Fibroblast of lung (primary cell): ENCODE data around the gene CCDC47. TPM values are rescaled to one million over a fixed set of nuclear protein-coding genes. Genes with fewer than 3 reads are reported as not detected.
A peak's percentile ranks its signal among the peaks of the same experiment; 100 is the strongest.

Source experiments
- DNase-seq, 2 donors: peaks; one replicate each; pipeline versions ENCODE4 v3.0.0 to v3.0.0-alpha.2; 2010; ENCODE audit warnings: low read depth in 2 of 2
- H2AFZ ChIP-seq: 2 replicates; pipeline ENCODE4 v1.5.1; 2012; ENCODE audit warnings: low read length, control low read depth, inconsistent platforms
- H3K27ac ChIP-seq: 2 replicates; pipeline ENCODE4 v1.5.1; 2011; ENCODE audit warnings: low read length, control low read depth; ENCODE audit not compliant: insufficient read depth
- H3K27me3 ChIP-seq: 2 replicates; pipeline ENCODE4 v1.5.1; 2011; ENCODE audit warnings: mild to moderate bottlenecking, low read length; ENCODE audit not compliant: control insufficient read depth, insufficient read depth
- H3K36me3 ChIP-seq: 2 replicates; pipeline ENCODE4 v1.5.1; 2011; ENCODE audit warnings: low read length; ENCODE audit not compliant: control insufficient read depth, insufficient read depth
- H3K4me1 ChIP-seq: 2 replicates; pipeline ENCODE4 v1.5.1; 2011; ENCODE audit warnings: low read length; ENCODE audit not compliant: control insufficient read depth, insufficient read depth; ENCODE audit errors: extremely low read depth
- H3K4me2 ChIP-seq: 2 replicates; pipeline ENCODE4 v1.5.1; 2011; ENCODE audit warnings: low read length, control low read depth; ENCODE audit not compliant: insufficient read depth; ENCODE audit errors: extremely low read depth
- H3K4me3 ChIP-seq, 4 experiments: fragments of 200-600 bp in 1 of 4; sonication (generic) in 1 of 4; replicated peaks in 1 of 4; 2 replicates each; pipeline ENCODE4 v1.5.1; 2011 to 2016; ENCODE audit warnings: low read length in 4 of 4, low read depth in 3 of 4, mild to moderate bottlenecking in 3 of 4, control low read depth in 2 of 4, inconsistent platforms in 1 of 4, mixed read lengths in 1 of 4; ENCODE audit not compliant: insufficient read depth in 1 of 4; ENCODE audit errors: control extremely low read depth in 1 of 4
- H3K79me2 ChIP-seq: 2 replicates; pipeline ENCODE4 v1.5.1; 2012; ENCODE audit warnings: mild to moderate bottlenecking, low read length, inconsistent platforms; ENCODE audit not compliant: control insufficient read depth, insufficient read depth
- H3K9ac ChIP-seq: 2 replicates; pipeline ENCODE4 v1.5.1; 2011; ENCODE audit warnings: mild to moderate bottlenecking, low read length, control low read depth; ENCODE audit not compliant: insufficient read depth
- H3K9me3 ChIP-seq: 2 replicates; pipeline ENCODE4 v1.5.1; 2012; ENCODE audit warnings: low read depth, low read length; ENCODE audit not compliant: control insufficient read depth, insufficient read depth
- H4K20me1 ChIP-seq: 2 replicates; pipeline ENCODE4 v1.5.1; 2011; ENCODE audit warnings: low read length; ENCODE audit not compliant: control insufficient read depth, insufficient read depth; ENCODE audit errors: extremely low read depth
- EZH2 ChIP-seq: IDR thresholded peaks from 2 replicates; pipeline ENCODE4 v1.5.1; 2012; ENCODE audit warnings: low read length, control low read depth, mild to moderate bottlenecking; ENCODE audit errors: missing control alignments
- polyA plus RNA-seq, 2 donors: library from polyadenylated mRNA; depleted of rRNA in 1 of 2; stranded (reverse) in 1 of 2; unstranded in 1 of 2; fragments of >200 nt; gene quantifications; 2 replicates each; pipeline ENCODE4 v1.2.1, GENCODE V29; 2011 to 2012; ENCODE audit warnings: missing spikeins in 1 of 2
- total RNA-seq: library from RNA; depleted of rRNA; stranded (reverse); fragments of >200 nt; gene quantifications from 2 replicates; pipeline ENCODE4 v1.2.1, GENCODE V29; 2014
- TF ChIP-seq, protein P1 (sequence below), 2 donors: IDR thresholded peaks in 1 of 2; conservative IDR thresholded peaks in 1 of 2; 1 replicate in 1 of 2; 2 replicates in 1 of 2; pipeline ENCODE4 v1.5.1; 2011 to 2012; ENCODE audit warnings: low read length in 2 of 2, control low read depth in 1 of 2, inconsistent platforms in 1 of 2, low read depth in 1 of 2, mild to moderate bottlenecking in 1 of 2

CCDC47 gene
- total and polyA plus RNA-seq, 2 donors (not counting 1 experiment from before 2014, with no cell fraction given): 65.6 to 83.2 TPM

DNA sequence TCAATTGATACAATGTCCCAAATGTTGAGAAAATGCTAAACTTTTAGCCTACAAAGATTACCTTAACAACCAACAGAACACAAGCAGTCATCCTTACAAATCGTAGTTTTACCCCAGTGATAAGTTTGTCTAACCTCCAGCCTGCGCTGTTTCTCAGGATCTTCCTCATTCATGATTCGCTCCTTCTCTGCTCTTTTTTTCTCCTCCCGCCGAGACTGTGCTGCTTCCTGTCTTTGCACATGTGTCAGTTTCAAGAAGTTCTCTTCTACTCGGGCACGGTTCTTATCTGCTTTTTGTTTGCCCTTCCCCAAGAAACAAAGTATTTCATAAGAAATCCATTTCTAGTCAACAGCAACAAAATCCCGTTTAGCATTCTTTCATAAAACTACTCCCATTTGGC, 21.6 kb downstream of the CCDC47 start:
- Histone ChIP-seq H3K79me2 (no peaks in the 10 kb centered on the region), H3K27ac (no peak overlapping the region), H3K9me3 (no peaks in the 10 kb centered on the region), H3K4me3 (no peak overlapping the region), H2AFZ (no peak overlapping the region), H3K4me2 (no peak overlapping the region), H3K27me3 (no peaks in the 10 kb centered on the region), H4K20me1 (no peaks in the 10 kb centered on the region), H3K36me3 (peaks cover 4% of the 10 kb centered on the region), H3K4me1 (no peaks in the 10 kb centered on the region), H3K9ac (no peak overlapping the region)
- no peak for TF ChIP-seq EZH2
- TF ChIP-seq, protein P1, sequence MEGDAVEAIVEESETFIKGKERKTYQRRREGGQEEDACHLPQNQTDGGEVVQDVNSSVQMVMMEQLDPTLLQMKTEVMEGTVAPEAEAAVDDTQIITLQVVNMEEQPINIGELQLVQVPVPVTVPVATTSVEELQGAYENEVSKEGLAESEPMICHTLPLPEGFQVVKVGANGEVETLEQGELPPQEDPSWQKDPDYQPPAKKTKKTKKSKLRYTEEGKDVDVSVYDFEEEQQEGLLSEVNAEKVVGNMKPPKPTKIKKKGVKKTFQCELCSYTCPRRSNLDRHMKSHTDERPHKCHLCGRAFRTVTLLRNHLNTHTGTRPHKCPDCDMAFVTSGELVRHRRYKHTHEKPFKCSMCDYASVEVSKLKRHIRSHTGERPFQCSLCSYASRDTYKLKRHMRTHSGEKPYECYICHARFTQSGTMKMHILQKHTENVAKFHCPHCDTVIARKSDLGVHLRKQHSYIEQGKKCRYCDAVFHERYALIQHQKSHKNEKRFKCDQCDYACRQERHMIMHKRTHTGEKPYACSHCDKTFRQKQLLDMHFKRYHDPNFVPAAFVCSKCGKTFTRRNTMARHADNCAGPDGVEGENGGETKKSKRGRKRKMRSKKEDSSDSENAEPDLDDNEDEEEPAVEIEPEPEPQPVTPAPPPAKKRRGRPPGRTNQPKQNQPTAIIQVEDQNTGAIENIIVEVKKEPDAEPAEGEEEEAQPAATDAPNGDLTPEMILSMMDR (conservative IDR thresholded peaks at IDR 0.05 in 1 of 2, IDR thresholded peaks at IDR 0.05 in 1 of 2; ENCODE audit: low read depth in 1 of 2, low read length in 2 of 2): no peak
- DNase-seq: no peak

DNA sequence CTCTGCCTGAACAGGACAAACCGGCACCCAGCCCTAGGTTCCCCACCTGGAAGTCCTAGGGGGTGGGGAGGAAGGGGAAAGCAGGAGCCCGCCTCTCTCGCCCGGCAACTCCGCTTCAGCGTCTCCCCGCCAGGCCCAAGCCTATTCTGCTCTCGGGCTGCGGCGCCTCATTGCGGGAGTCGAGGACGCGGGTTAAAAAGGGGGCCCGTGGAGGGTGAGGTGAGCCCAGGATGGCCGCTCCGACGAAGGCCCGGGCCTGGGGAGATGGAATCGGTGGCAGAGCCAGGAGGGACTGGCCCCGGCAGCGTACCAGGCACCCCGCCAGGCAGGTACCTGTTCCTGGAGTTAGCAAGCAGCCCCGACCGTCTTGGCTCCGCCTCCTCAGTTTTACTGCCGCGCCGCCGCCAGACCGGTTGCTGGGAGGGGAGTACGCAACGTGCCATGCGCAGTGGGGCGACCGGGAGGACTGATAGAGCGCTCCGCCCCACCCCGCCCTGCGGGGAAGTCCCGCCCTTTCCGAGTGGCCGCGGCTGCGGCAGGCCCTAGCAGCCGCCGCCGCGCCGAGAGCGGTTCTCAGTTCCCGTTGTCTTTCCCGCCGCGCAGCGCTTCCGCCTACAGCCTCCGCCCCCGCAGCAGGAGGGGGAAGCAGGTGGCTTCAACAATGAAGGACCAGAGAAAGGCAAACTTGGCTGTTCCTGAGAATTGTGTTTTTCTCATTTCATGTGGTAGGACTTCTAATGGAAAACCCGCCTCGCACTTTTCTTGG, 31.8 kb downstream of the CCDC47 start, which contains the start of gene STRADA:
TSS of gene STRADA (minus strand) at position 392 of the 766 bp plus-strand sequence. CDS start 13,430 bp downstream, outside the sequence.
- H3K27me3 ChIP-seq: no peaks in the 10 kb centered on the region
- no peaks in the 10 kb centered on the region for H3K9me3 ChIP-seq
- no peaks in the 10 kb centered on the region for H4K20me1 ChIP-seq
- H3K79me2 ChIP-seq: peaks cover 13% of the 10 kb centered on the region
- peaks cover 3% of the 10 kb centered on the region for H3K4me1 ChIP-seq
- H3K36me3 ChIP-seq: peaks cover 2% of the 10 kb centered on the region
- H2AFZ ChIP-seq: peak within 1 kb of the TSS; percentile 75
- H3K27ac ChIP-seq: peak within 1 kb of the TSS; percentile 80
- H3K4me3 ChIP-seq: peak within 1 kb of the TSS; percentile 84 to 96 (median 92)
- H3K4me2 ChIP-seq: peak within 1 kb of the TSS; percentile 98
- TF ChIP-seq EZH2: no peak
- TF ChIP-seq, protein P1 (conservative IDR thresholded peaks at IDR 0.05 in 1 of 2, IDR thresholded peaks at IDR 0.05 in 1 of 2; ENCODE audit: low read depth in 1 of 2, low read length in 2 of 2): no peak
- peak; percentile 95 for DNase-seq
- H3K9ac ChIP-seq: peak within 1 kb of the TSS; percentile 79

DNA sequence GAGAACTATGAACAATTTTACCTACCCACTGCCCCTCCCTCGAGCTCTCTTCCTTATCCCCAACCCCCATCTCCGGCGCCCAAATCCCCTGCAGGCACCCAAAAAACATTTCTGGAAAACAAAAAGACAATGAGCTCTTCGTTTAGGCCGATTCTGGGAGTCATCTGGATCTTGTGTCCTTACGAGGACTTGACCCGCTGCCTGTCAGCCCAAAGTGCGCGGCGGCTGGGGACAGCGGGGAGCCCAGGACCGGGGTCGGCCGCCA, 32.3 kb downstream of the CCDC47 start:
- H3K4me2 ChIP-seq: peak overlapping the region; percentile 29
- peak overlapping the region; percentile 79 for H3K9ac ChIP-seq
- H3K4me1 ChIP-seq: peaks cover 3% of the 10 kb centered on the region
- H3K79me2 ChIP-seq: peaks cover 13% of the 10 kb centered on the region
- H3K27ac ChIP-seq: peak overlapping the region; percentile 80
- H3K4me3 ChIP-seq: peak overlapping the region; percentile 84 to 96 (median 92)
- no peaks in the 10 kb centered on the region for H4K20me1 ChIP-seq
- TF ChIP-seq, protein P1 (conservative IDR thresholded peaks at IDR 0.05 in 1 of 2, IDR thresholded peaks at IDR 0.05 in 1 of 2; ENCODE audit: low read depth in 1 of 2, low read length in 2 of 2): no peak
- TF ChIP-seq EZH2: no peak
- H3K9me3 ChIP-seq: no peaks in the 10 kb centered on the region
- no peak for DNase-seq
- H2AFZ ChIP-seq: peak overlapping the region; percentile 73
- peaks cover 2% of the 10 kb centered on the region for H3K36me3 ChIP-seq
- no peaks in the 10 kb centered on the region for H3K27me3 ChIP-seq
